GM12878 (cell line): ENCODE data around the gene SET. TPM values are rescaled to one million over a fixed set of nuclear protein-coding genes. Genes with fewer than 3 reads are reported as not detected.

Experiments used
- ATF3 ChIP-seq: IDR thresholded peaks from 2 replicates; pipeline ENCODE4 v1.6.1; 2011; ENCODE audit warnings: low read depth, mild to moderate bottlenecking, low read length, moderate library complexity, borderline replicate concordance; ENCODE audit errors: extremely low read depth
- BHLHE40 ChIP-seq, 2 experiments: fragments of 450-650 bp in 1 of 2; IDR thresholded peaks; 2 replicates each; pipeline ENCODE4 v1.6.1; 2011 to 2017; ENCODE audit warnings: low read depth in 2 of 2, borderline replicate concordance in 1 of 2, improper control_type of control experiment in 1 of 2, low read length in 1 of 2, mild to moderate bottlenecking in 1 of 2
- CBFB ChIP-seq: IDR thresholded peaks from 2 replicates; pipeline ENCODE4 v1.6.1; 2016; ENCODE audit warnings: antibody characterized with exemption, low read depth
- CBX5 ChIP-seq: sonication (generic); IDR thresholded peaks from 2 replicates; pipeline ENCODE4 v1.6.1; 2016; ENCODE audit warnings: low read depth, moderate library complexity, mild to moderate bottlenecking, inconsistent platforms
- CREB1 ChIP-seq: IDR thresholded peaks from 2 replicates; pipeline ENCODE4 v1.6.1; 2012; ENCODE audit warnings: low read depth, mild to moderate bottlenecking, inconsistent platforms
- ESRRA ChIP-seq: IDR thresholded peaks from 2 replicates; pipeline ENCODE4 v1.6.1; 2012; ENCODE audit warnings: mild to moderate bottlenecking, low read length, improper control_type of control experiment
- FOXK2 ChIP-seq: fragments of 450-650 bp; IDR thresholded peaks from 2 replicates; pipeline ENCODE4 v1.6.1; 2017; ENCODE audit warnings: mild to moderate bottlenecking, moderate library complexity
- GABPA ChIP-seq: IDR thresholded peaks from 2 replicates; pipeline ENCODE4 v1.6.1; 2014; ENCODE audit warnings: antibody characterized with exemption, low read depth, mild to moderate bottlenecking, inconsistent platforms
- HCFC1 ChIP-seq: fragments of 150-350 bp; IDR thresholded peaks from 2 replicates; pipeline ENCODE4 v1.6.1; 2014; ENCODE audit warnings: low read length
- IKZF1 ChIP-seq: fragments of 450-650 bp; conservative IDR thresholded peaks from 2 replicates; pipeline ENCODE4 v1.6.1; 2017; ENCODE audit warnings: antibody characterized with exemption, mild to moderate bottlenecking
- MAX ChIP-seq: IDR thresholded peaks from 2 replicates; pipeline ENCODE4 v1.6.1; 2012; ENCODE audit warnings: low read depth, low read length, improper control_type of control experiment
- MEF2B ChIP-seq: fragments of 450-650 bp; IDR thresholded peaks from 2 replicates; pipeline ENCODE4 v1.6.1; 2018; ENCODE audit warnings: mild to moderate bottlenecking, moderate library complexity; ENCODE audit not compliant: partially characterized antibody, poor library complexity, severe bottlenecking
- MXI1 ChIP-seq: fragments of 150-350 bp; IDR thresholded peaks from 2 replicates; pipeline ENCODE4 v1.6.1; 2011; ENCODE audit warnings: low read depth, mild to moderate bottlenecking, inconsistent platforms, low read length, improper control_type of control experiment
- POLR2AphosphoS2 ChIP-seq: IDR thresholded peaks from 2 replicates; pipeline ENCODE4 v1.6.1; 2011; ENCODE audit warnings: low read depth, mild to moderate bottlenecking, low read length, improper control_type of control experiment, moderate library complexity
- POLR2AphosphoS5 ChIP-seq: IDR thresholded peaks from 2 replicates; pipeline ENCODE4 v1.6.1; 2011; ENCODE audit warnings: mild to moderate bottlenecking, low read length, inconsistent platforms
- RAD21 ChIP-seq: IDR thresholded peaks from 2 replicates; pipeline ENCODE4 v1.6.1; 2011; ENCODE audit warnings: mild to moderate bottlenecking, low read depth, low read length, moderate library complexity; ENCODE audit not compliant: insufficient read depth
- SMAD1 ChIP-seq: fragments of 450-650 bp; IDR thresholded peaks from 2 replicates; pipeline ENCODE4 v1.6.1; 2018; ENCODE audit warnings: mild to moderate bottlenecking, low read depth; ENCODE audit not compliant: partially characterized antibody
- SMAD5 ChIP-seq: IDR thresholded peaks from 2 replicates; pipeline ENCODE4 v1.6.1; 2016; ENCODE audit warnings: antibody characterized with exemption, low read depth
- SMARCA5 ChIP-seq: fragments of 450-650 bp; IDR thresholded peaks from 2 replicates; pipeline ENCODE4 v1.6.1; 2017; ENCODE audit warnings: mild to moderate bottlenecking
- SREBF1 ChIP-seq: IDR thresholded peaks from 2 replicates; pipeline ENCODE4 v1.6.1; 2012; ENCODE audit warnings: mild to moderate bottlenecking, low read length
- SUPT20H ChIP-seq: IDR thresholded peaks from 2 replicates; pipeline ENCODE4 v1.6.1; 2011; ENCODE audit warnings: low read depth, mild to moderate bottlenecking, low read length, moderate library complexity, borderline replicate concordance; ENCODE audit not compliant: control insufficient read depth
- WRNIP1 ChIP-seq: IDR thresholded peaks from 2 replicates; pipeline ENCODE4 v1.6.1; 2011; ENCODE audit warnings: low read depth, low read length, improper control_type of control experiment, borderline replicate concordance
- polyA plus RNA-seq, 11 experiments: library from polyadenylated mRNA; depleted of rRNA in 4 of 11; unstranded in 6 of 11; stranded (reverse) in 5 of 11; fragments of >200 nt; fragmentation: Nextera tagmentation in 4 of 11; fragmentation: Illumina TruSeq in 1 of 11; extraction: Ambion mirVana in 4 of 11; extraction: Trizol in 1 of 11; gene quantifications; 1 replicate in 1 of 11; 2 replicates in 10 of 11; pipeline versions ENCODE4 v1.2.1 to v1.2.3, GENCODE V29; 2011 to 2016; ENCODE audit warnings: inconsistent platforms in 2 of 11, missing spikeins in 2 of 11, low read depth in 1 of 11
- total RNA-seq, 4 experiments: library from RNA; depleted of rRNA in 3 of 4; stranded (reverse); fragments of >200 nt in 3 of 4; fragmentation: Illumina TruSeq in 1 of 4; extraction: Trizol in 1 of 4; gene quantifications; 2 replicates each; pipeline versions ENCODE4 v1.2.1 to v1.2.3, GENCODE V29; 2013 to 2021
- TF ChIP-seq, protein P1 (sequence below): fragments of 450-650 bp; IDR thresholded peaks from 2 replicates; pipeline ENCODE4 v1.6.1; 2018; ENCODE audit warnings: mild to moderate bottlenecking, low read depth, moderate library complexity; ENCODE audit not compliant: partially characterized antibody
- TF ChIP-seq, protein P2 (sequence below): fragments of 450-650 bp; formaldehyde crosslinking; IDR thresholded peaks from 2 replicates; pipeline ENCODE4 v1.4.0; 2022; ENCODE audit warnings: mild to moderate bottlenecking, moderate library complexity

Gene SET
- total and polyA plus RNA-seq, 10 of the 15 experiments (the other 5 are each of a cell fraction or from before 2014, with no cell fraction given) = 284 to 706 (median 445) TPM

DNA sequence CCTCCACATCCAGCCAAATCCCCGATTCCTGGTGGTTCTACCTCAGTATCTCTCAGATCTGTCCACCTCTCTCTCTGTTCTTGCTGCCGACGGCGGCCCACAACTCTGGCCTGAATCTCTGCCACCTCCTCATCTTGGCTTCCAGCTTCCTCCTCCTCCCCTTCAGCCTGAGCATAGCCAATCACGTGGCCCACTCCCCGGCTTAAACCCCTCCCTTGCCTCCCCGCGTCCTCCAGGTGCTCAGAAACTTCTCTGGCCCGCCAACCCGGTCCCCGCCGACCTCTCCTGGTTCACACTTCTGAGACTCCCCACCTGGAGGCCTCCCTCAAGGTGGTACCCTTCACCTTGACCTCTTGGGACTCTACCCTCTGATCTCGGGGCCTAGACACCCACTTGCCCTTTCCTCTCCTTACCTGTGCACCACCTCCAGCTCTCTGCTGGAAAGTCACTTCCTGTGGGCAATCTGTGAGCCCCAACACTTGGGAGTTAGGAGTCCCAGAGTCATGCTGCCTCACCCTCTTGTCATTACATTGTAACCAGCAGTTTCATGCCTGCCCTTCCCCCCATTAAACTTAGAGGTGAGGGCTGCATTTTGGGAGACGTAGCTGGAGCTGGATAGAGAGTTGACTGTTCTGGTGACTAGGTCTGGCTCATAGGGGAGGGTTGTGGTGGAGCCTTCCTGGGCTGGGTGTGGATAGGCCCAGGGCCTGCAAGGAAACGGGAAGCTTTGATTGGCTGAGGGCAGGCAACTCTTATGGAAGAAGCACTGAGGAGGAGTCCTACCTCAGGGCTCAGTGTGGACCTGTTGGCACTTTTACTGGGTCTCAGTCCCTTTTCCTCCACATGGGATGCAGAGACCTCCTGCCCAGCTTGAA, 4.5 kb upstream of the SET start (continued):
- peak; percentile 39; the same call in 1 of the 2 replicates for TF ChIP-seq IKZF1
- TF ChIP-seq CBX5 = no peak
- no peak for TF ChIP-seq CREB1
- no peak for TF ChIP-seq WRNIP1
- TF ChIP-seq SREBF1 = no peak
- TF ChIP-seq SUPT20H = no peak
- TF ChIP-seq ESRRA = no peak
- TF ChIP-seq GABPA = no peak
- TF ChIP-seq RAD21 = no peak
- peak; percentile 80 for TF ChIP-seq MAX
- peak; percentile 78 for TF ChIP-seq SMAD1
- TF ChIP-seq, protein P1, sequence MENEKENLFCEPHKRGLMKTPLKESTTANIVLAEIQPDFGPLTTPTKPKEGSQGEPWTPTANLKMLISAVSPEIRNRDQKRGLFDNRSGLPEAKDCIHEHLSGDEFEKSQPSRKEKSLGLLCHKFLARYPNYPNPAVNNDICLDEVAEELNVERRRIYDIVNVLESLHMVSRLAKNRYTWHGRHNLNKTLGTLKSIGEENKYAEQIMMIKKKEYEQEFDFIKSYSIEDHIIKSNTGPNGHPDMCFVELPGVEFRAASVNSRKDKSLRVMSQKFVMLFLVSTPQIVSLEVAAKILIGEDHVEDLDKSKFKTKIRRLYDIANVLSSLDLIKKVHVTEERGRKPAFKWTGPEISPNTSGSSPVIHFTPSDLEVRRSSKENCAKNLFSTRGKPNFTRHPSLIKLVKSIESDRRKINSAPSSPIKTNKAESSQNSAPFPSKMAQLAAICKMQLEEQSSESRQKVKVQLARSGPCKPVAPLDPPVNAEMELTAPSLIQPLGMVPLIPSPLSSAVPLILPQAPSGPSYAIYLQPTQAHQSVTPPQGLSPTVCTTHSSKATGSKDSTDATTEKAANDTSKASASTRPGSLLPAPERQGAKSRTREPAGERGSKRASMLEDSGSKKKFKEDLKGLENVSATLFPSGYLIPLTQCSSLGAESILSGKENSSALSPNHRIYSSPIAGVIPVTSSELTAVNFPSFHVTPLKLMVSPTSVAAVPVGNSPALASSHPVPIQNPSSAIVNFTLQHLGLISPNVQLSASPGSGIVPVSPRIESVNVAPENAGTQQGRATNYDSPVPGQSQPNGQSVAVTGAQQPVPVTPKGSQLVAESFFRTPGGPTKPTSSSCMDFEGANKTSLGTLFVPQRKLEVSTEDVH = no peak
- peak; percentile 55; the same call in 1 of the 2 replicates for TF ChIP-seq ATF3
- TF ChIP-seq BHLHE40 (IDR thresholded peaks at IDR 0.05; ENCODE audit: borderline replicate concordance in 1 of 2, low read depth in 2 of 2, low read length in 1 of 2) = peak in 1 of 2 experiments; percentile 52; a peak in 1 of 4 replicates
- TF ChIP-seq SMARCA5 = peak; percentile 60; the same call in 1 of the 2 replicates
- peak; percentile 19 for TF ChIP-seq MEF2B
- TF ChIP-seq, protein P2, sequence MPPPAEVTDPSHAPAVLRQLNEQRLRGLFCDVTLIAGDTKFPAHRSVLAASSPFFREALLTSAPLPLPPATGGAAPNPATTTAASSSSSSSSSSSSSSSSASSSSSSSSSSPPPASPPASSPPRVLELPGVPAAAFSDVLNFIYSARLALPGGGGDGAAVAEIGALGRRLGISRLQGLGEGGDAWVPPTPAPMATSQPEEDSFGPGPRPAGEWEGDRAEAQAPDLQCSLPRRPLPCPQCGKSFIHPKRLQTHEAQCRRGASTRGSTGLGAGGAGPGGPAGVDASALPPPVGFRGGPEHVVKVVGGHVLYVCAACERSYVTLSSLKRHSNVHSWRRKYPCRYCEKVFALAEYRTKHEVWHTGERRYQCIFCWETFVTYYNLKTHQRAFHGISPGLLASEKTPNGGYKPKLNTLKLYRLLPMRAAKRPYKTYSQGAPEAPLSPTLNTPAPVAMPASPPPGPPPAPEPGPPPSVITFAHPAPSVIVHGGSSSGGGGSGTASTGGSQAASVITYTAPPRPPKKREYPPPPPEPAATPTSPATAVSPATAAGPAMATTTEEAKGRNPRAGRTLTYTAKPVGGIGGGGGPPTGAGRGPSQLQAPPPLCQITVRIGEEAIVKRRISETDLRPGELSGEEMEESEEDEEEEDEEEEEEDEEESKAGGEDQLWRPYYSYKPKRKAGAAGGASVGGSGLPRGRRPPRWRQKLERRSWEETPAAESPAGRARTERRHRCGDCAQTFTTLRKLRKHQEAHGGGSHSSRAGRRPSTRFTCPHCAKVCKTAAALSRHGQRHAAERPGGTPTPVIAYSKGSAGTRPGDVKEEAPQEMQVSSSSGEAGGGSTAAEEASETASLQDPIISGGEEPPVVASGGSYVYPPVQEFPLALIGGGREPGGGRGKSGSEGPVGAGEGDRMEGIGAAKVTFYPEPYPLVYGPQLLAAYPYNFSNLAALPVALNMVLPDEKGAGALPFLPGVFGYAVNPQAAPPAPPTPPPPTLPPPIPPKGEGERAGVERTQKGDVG (CRISPR knock-in tag) = no peak
- peak; percentile 73 for TF ChIP-seq SMAD5
- no peak for TF ChIP-seq FOXK2
- TF ChIP-seq POLR2AphosphoS5 = peak; percentile 96
- no peak; the same call in 1 of the 2 replicates for TF ChIP-seq HCFC1
- 0 out of 2 replicates have a peak, but pooled peaks have one; percentile 61 for TF ChIP-seq CBFB
- 0 out of 2 replicates have a peak, but pooled peaks have one; percentile 45 for TF ChIP-seq MXI1
- TF ChIP-seq POLR2AphosphoS2 = peak; percentile 88
